Measurements from ENCODE around the gene TMBIM1. TPM values are rescaled to one million over a fixed set of nuclear protein-coding genes. Genes with fewer than 3 reads are reported as not detected.
A peak's percentile ranks its signal among the peaks of the same experiment; 100 is the strongest.

The TMBIM1 gene, protein sequence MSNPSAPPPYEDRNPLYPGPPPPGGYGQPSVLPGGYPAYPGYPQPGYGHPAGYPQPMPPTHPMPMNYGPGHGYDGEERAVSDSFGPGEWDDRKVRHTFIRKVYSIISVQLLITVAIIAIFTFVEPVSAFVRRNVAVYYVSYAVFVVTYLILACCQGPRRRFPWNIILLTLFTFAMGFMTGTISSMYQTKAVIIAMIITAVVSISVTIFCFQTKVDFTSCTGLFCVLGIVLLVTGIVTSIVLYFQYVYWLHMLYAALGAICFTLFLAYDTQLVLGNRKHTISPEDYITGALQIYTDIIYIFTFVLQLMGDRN
- total RNA-seq (100 to 1,000 TPM; 103 to 318 (median 223) TPM), polyA plus RNA-seq (100 to 1,000 TPM in 1 of 3 donors, 10 to 100 TPM in 2; 94.6 to 119 (median 97.9) TPM)
- long read RNA-seq, donor 1, transcript TMBIM1-201 (12 exons, 2,371 nt): major isoform, 17 of 19 reads
- long read RNA-seq, donor 1, partial matches to known transcripts: 0 of 19 reads
- long read RNA-seq, donor 1, other reads (novel, unspliced or antisense): 0 of 19 reads
- long read RNA-seq, donor 2, transcript TMBIM1-201 (12 exons, 2,371 nt): major isoform, 33 of 36 reads
- long read RNA-seq, donor 2, partial matches to known transcripts: 0 of 36 reads
- long read RNA-seq, donor 2, other reads (novel, unspliced or antisense): 0 of 36 reads
- long read RNA-seq, donor 3, transcript TMBIM1-201 (12 exons, 2,371 nt): major isoform, 17 of 17 reads
- long read RNA-seq, donor 3, partial matches to known transcripts: 0 of 17 reads
- long read RNA-seq, donor 3, other reads (novel, unspliced or antisense): 0 of 17 reads
- long read RNA-seq, donor 4, partial matches to known transcripts: 0 of 4 reads
- long read RNA-seq, donor 4, other reads (novel, unspliced or antisense): 0 of 4 reads
- long read RNA-seq, donor 5, transcript TMBIM1-201 (12 exons, 2,371 nt): major isoform, 29 of 37 reads
- long read RNA-seq, donor 5, partial matches to known transcripts: 6 of 37 reads
- long read RNA-seq, donor 5, other reads (novel, unspliced or antisense): 0 of 37 reads
- long read RNA-seq, donor 6: 0 reads
- long read RNA-seq, donor 7, transcript TMBIM1-201 (12 exons, 2,371 nt): major isoform, 47 of 53 reads
- long read RNA-seq, donor 7, partial matches to known transcripts: 0 of 53 reads
- long read RNA-seq, donor 7, other reads (novel, unspliced or antisense): 0 of 53 reads
- long read RNA-seq, donor 8, transcript TMBIM1-201 (12 exons, 2,371 nt): major isoform, 22 of 31 reads
- long read RNA-seq, donor 8, partial matches to known transcripts: 5 of 31 reads
- long read RNA-seq, donor 8, other reads (novel, unspliced or antisense): 0 of 31 reads
- long read RNA-seq, donor 9, transcript TMBIM1-201 (12 exons, 2,371 nt): major isoform, 14 of 17 reads
- long read RNA-seq, donor 9, partial matches to known transcripts: 0 of 17 reads
- long read RNA-seq, donor 9, other reads (novel, unspliced or antisense): 0 of 17 reads
- long read RNA-seq, donor 10, transcript TMBIM1-201 (12 exons, 2,371 nt): major isoform, 14 of 14 reads
- long read RNA-seq, donor 10, partial matches to known transcripts: 0 of 14 reads
- long read RNA-seq, donor 10, other reads (novel, unspliced or antisense): 0 of 14 reads

DNA sequence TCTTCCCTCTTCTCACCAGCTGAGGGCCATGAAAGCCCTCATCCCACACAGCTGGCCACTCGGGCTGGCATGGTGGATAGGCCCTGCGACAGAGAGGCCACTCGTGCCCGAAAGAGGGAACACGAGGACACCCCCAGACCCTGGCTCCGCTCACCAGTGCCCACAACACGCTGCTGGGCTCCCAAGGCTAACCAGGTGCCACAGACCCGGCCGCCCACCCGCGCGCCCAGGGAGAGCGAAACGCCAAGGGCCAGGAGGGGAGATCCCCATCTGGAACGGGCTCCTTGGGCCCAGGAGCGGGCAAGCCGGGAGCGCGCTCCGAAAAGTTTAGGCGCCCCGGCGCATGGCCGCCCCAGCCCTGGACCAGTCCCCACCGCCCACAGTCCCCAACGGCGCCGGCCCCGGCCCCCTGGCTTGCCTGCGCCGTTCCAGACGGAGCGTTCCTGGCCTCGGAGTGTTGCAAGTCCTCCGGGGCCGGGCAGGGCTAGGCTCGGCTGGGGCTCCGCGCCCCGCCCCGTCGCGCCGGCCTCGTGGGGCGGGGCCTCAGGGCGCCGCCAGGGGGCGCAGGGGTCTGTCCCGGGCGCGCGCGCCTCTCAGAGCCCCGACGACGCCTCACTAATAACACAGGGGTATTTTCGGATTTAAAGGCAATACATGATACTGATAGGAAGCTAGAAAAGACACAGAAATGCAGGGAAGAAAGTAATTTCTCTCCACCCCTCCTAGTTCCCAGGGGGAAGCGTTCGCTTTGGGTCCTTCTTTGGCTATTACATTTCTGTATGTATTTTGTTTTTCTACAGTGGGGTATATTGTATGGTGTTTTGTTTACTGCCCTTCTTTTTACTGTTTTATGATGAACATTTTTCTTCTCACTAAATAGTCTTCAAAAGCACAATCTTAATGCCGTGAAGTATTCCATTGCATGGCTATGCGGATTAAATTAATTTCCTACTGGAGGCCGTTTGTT lies at the start of gene TMBIM1:
Gene TMBIM1 (minus strand): TSS at position 456 of the 967 bp plus-strand sequence. CDS start 10,362 bp downstream, outside the sequence.
- Histone ChIP-seq H3K4me1 (peaks cover 62 to 89% (median 79%) of the 10 kb centered on the region in 4 donors), H3K27me3 (no peaks in the 10 kb centered on the region), H3K4me3 (peak within 1 kb of the TSS; percentile 64 to 95 (median 82)), H3K36me3 (no peaks in the 10 kb centered on the region), H3K9me3 (no peaks in the 10 kb centered on the region), H3K27ac (peak within 1 kb of the TSS; percentile 97 to 100 (median 99))
- intact Hi-C loops (cut with DNase I; ENCODE audit: low total_unique reads): no loop called here
- TF ChIP-seq POLR2AphosphoS5 (IDR thresholded peaks at IDR 0.05) (peak; percentile 79 to 98 (median 94)), EP300 (IDR thresholded peaks at IDR 0.05) (no peak), POLR2A (IDR thresholded peaks at IDR 0.05) (peak in 1 of 4 donors; percentile 84)
- TF ChIP-seq, protein P1, sequence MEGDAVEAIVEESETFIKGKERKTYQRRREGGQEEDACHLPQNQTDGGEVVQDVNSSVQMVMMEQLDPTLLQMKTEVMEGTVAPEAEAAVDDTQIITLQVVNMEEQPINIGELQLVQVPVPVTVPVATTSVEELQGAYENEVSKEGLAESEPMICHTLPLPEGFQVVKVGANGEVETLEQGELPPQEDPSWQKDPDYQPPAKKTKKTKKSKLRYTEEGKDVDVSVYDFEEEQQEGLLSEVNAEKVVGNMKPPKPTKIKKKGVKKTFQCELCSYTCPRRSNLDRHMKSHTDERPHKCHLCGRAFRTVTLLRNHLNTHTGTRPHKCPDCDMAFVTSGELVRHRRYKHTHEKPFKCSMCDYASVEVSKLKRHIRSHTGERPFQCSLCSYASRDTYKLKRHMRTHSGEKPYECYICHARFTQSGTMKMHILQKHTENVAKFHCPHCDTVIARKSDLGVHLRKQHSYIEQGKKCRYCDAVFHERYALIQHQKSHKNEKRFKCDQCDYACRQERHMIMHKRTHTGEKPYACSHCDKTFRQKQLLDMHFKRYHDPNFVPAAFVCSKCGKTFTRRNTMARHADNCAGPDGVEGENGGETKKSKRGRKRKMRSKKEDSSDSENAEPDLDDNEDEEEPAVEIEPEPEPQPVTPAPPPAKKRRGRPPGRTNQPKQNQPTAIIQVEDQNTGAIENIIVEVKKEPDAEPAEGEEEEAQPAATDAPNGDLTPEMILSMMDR (IDR thresholded peaks at IDR 0.05): peak in 4 of 7 experiments; percentile 34 to 99 (median 86)
- peak; percentile 88 to 93 for DNase-seq
- 2 to 9% (median 3%) methylated on average over 18 to 63 of the region's 63 CpGs for WGBS, 5 donors

DNA sequence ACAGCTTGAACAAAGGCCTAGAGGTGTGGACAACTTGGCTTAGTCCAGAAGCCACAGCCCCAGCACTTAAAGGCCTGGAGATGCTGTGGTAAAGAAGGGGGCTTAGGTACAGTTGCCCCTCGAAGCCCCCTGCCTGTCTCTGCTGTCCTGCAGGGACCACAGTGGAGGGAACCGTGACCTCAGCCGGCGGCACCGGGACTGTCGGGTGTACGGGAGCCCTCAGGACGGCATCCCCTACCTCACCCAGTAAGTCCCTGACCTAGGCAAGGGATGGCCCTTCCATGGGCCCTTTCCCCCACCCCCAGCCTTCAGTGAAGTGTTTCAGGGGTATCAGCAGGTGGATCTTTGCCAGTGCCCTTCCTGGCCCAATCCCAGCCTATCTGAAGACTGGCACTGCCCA lies 49.1 kb upstream of the TMBIM1 start:
- WGBS, 5 donors: 92 to 96% (median 95%) methylated on average over 4 to 8 of the region's 8 CpGs
- no peaks in the 10 kb centered on the region for H3K9me3 ChIP-seq
- H3K36me3 ChIP-seq: peaks cover 0 to 62% (median 56%) of the 10 kb centered on the region in 4 donors
- no peak for DNase-seq
- H3K27me3 ChIP-seq: no peaks in the 10 kb centered on the region
- intact Hi-C loops (cut with DNase I; ENCODE audit: low total_unique reads): no loop called here
- no peak overlapping the region for H3K27ac ChIP-seq
- TF ChIP-seq EP300 (IDR thresholded peaks at IDR 0.05) (no peak), POLR2A (IDR thresholded peaks at IDR 0.05) (no peak), POLR2AphosphoS5 (IDR thresholded peaks at IDR 0.05) (no peak)
- TF ChIP-seq, protein P1 (IDR thresholded peaks at IDR 0.05): no peak
- peaks cover 0 to 12% (median 5%) of the 10 kb centered on the region in 4 donors for H3K4me1 ChIP-seq
- H3K4me3 ChIP-seq: no peak overlapping the region

DNA sequence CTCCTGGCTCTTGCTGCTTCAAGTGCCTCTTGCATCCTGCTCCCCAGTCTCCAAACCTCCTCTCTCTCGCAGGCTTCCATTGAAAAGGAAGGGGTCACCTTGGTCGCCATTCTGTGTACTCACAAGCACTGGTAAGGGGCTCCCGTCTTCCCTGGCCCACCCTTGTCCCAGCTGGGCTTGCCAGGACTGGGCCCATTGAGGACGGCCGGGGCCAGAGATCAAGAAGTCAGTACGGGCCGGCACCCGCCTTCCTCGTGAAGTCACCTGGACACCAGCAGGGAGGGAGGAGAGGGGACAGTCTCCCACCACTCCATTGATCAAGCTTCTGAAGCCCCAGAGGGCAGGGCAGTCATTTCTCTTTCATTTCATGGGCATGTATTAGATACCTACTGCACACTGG lies 48.4 kb upstream of the TMBIM1 start:
- no peaks in the 10 kb centered on the region for H3K27me3 ChIP-seq
- no peaks in the 10 kb centered on the region for H3K9me3 ChIP-seq
- no peak overlapping the region for H3K4me3 ChIP-seq
- H3K27ac ChIP-seq: no peak overlapping the region
- no peak for DNase-seq
- peaks cover 0 to 56% (median 50%) of the 10 kb centered on the region in 4 donors for H3K36me3 ChIP-seq
- WGBS, 5 donors: 88 to 92% (median 91%) methylated on average over 9 of the region's 9 CpGs
- intact Hi-C loops (cut with DNase I; ENCODE audit: low total_unique reads): no loop called here
- no peak for TF ChIP-seq POLR2A (IDR thresholded peaks at IDR 0.05)
- peaks cover 0 to 12% (median 6%) of the 10 kb centered on the region in 4 donors for H3K4me1 ChIP-seq

Data from stomach (tissue), 19 donors.